WI38 (cell line): ENCODE data around the gene GRIPAP1.

ENCODE experiments used
- H3K4me3 ChIP-seq: 2 replicates; pipeline ENCODE4 v1.5.1; 2011; ENCODE audit warnings: low read depth, mild to moderate bottlenecking, control low read depth, low read length
- CTCF ChIP-seq: IDR thresholded peaks from 2 replicates; pipeline ENCODE4 v1.5.1; 2012; ENCODE audit warnings: low read depth, mild to moderate bottlenecking, control low read depth, low read length

The GRIPAP1 gene

GRCh38 chrX:49001521-49002090, 458 bp downstream of the GRIPAP1 start:
- no peak for TF ChIP-seq CTCF
- peak overlapping the region; percentile 79 for H3K4me3 ChIP-seq

GRCh38 chrX:49000636-49001035, 1.4 kb downstream of the GRIPAP1 start:
- no peak for TF ChIP-seq CTCF
- H3K4me3 ChIP-seq = no peak overlapping the region

DNA sequence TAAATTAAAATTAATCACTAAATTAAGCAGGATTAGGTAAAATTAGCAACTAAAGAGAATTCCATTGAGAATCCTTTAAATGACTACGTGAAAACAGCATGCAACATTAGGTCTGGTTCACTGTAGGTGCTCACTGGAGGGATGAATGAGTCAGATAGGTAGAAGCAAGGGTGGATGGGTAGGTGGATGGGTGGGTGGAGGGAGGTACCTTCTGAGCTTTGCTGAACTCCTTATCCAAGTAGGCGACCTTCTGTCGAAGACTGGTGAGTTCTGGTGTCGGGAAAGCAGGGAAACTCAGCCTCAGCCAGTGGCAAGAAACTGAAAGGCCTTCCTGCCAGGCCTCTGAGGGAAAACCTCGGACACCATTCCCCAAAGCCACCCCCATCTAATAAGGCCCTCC, 3.0 kb downstream of the GRIPAP1 start:
- no peak overlapping the region for H3K4me3 ChIP-seq
- TF ChIP-seq CTCF = no peak

DNA sequence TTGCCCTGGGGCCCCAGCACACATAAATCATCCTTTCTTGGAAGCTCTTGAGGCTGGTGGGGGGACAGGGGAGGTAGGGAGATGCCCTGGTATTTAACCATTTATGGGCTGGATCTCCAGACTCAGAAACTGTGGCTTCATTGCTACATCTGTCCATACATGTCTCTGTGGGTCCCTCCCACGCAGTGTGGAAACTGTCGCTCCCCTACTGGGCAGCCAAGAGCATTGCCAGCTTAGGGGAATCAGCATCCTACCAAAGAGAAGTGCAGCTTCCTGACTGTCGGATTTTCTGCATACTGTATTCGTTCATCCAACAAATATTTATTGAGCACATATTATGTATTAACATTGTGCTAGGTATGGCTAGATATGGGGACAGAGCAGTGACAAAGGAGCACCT, 3.7 kb downstream of the GRIPAP1 start:
- TF ChIP-seq CTCF = no peak
- no peak overlapping the region for H3K4me3 ChIP-seq

DNA sequence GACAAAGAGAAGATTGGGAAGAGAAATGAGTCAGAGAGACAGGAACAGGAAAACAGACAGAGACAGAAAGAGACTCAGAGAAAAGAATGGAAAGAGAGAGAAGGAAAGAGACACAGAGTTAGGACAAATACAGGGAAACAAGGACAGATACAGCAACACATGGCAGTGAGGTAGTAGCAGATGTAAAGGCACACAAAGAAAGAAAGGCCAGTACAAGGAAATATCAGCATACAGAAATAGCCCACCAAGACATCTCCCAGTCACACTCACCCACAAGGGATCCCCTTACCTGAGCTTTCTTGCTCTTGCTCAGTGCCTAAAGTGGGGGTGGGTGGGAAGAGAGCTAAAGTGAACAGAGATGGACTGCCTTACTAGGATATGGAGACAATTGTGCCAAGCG, 4.2 kb downstream of the GRIPAP1 start:
- no peak for TF ChIP-seq CTCF
- H3K4me3 ChIP-seq = no peak overlapping the region

GRCh38 chrX:48997455-48997854, 4.6 kb downstream of the GRIPAP1 start:
- no peak for TF ChIP-seq CTCF
- no peak overlapping the region for H3K4me3 ChIP-seq

DNA sequence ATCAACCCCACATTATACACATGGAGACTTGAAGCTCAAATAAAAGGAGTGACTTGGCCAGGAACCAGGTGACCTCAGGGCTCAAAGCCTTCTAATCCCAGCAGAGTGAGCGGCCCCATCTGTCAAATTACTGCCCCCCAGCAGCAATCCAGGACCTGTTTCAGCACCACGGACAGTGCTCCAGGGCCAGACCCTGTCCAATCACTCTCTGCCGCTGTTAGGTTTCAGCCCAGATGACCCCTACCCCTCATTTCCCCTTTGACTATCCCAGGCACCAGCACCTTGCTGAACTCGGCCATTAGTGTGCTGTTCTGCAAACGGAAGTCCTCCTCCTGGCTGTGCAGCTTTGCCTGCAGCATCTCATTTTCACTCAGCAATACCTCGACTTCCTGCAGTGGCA, 5.1 kb downstream of the GRIPAP1 start:
- TF ChIP-seq CTCF = no peak

More for the DNA sequence above, 5.1 kb downstream of the GRIPAP1 start:
- H3K4me3 ChIP-seq = no peak overlapping the region
